Natural killer cell (primary cell): ENCODE measurements around the gene FKBP3. TPM values are rescaled to one million over a fixed set of nuclear protein-coding genes. Genes with fewer than 3 reads are reported as not detected.

Experiments
- ATAC-seq, 3 donors: fragments of 150-1000 bp in 2 of 3; fragments of 200-7000 bp in 1 of 3; cut with Tn5 transposase; 1 replicate in 1 of 3; 2 replicates in 2 of 3; pipeline ENCODE4 v1.10.0; 2021; ENCODE audit warnings: mild to moderate bottlenecking in 2 of 3, moderate library complexity in 2 of 3
- DNase-seq, 2 donors: peaks; one replicate each; pipeline versions ENCODE4 v3.0.0 to v3.0.0-alpha.2; 2013 to 2021; ENCODE audit warnings: mixed read lengths in 1 of 2
- H3K27ac ChIP-seq: one replicate; pipeline ENCODE4 v1.5.1; 2013; ENCODE audit warnings: mild to moderate bottlenecking, low read length
- H3K27me3 ChIP-seq: one replicate; pipeline ENCODE4 v1.6.1; 2013; ENCODE audit warnings: low read length; ENCODE audit not compliant: control insufficient read depth, insufficient read depth
- H3K36me3 ChIP-seq: one replicate; pipeline ENCODE4 v1.6.1; 2013; ENCODE audit warnings: low read length; ENCODE audit not compliant: control insufficient read depth, insufficient read depth
- H3K4me1 ChIP-seq: one replicate; pipeline ENCODE4 v1.6.1; 2013; ENCODE audit warnings: low read length; ENCODE audit not compliant: control insufficient read depth, insufficient read depth
- H3K4me3 ChIP-seq: one replicate; pipeline ENCODE4 v1.5.1; 2013; ENCODE audit warnings: low read length
- H3K9me3 ChIP-seq: one replicate; pipeline ENCODE4 v1.6.1; 2013; ENCODE audit warnings: low read length; ENCODE audit not compliant: control insufficient read depth, insufficient read depth
- H3K27ac Mint-ChIP-seq, 2 donors: one replicate each; pipeline ENCODE4 v1.8.0; 2022; ENCODE audit warnings: mild to moderate bottlenecking in 2 of 2, mixed read lengths in 2 of 2, moderate library complexity in 1 of 2
- H3K27me3 Mint-ChIP-seq, 2 donors: one replicate each; pipeline ENCODE4 v1.8.0; 2022; ENCODE audit warnings: low read depth in 2 of 2, mixed read lengths in 2 of 2
- H3K36me3 Mint-ChIP-seq: one replicate; pipeline ENCODE4 v1.8.0; 2022; ENCODE audit warnings: mixed read lengths
- H3K4me1 Mint-ChIP-seq, 2 donors: one replicate each; pipeline ENCODE4 v1.8.0; 2022; ENCODE audit warnings: mixed read lengths in 2 of 2
- H3K4me3 Mint-ChIP-seq: one replicate; pipeline ENCODE4 v1.8.0; 2022; ENCODE audit warnings: mild to moderate bottlenecking, moderate library complexity, mixed read lengths
- H3K9me3 Mint-ChIP-seq, 2 donors: one replicate each; pipeline ENCODE4 v1.8.0; 2022; ENCODE audit warnings: mixed read lengths in 2 of 2
- WGBS: methylation state at CpG from one replicate; pipeline ENCODE4 v1.1.7; 2013; ENCODE audit warnings: missing lambda C conversion rate; ENCODE audit not compliant: insufficient coverage; 5-methylcytosine and 5-hydroxymethylcytosine counted together
- intact Hi-C: fragments of 100-400 bp; cut with micrococcal nuclease; formaldehyde crosslinking; loops from one replicate; pipeline ENCODE4 v1.14.2; 2022
- total RNA-seq, 4 donors: library from RNA; stranded (reverse); fragments of 120-200 nt in 1 of 4; gene quantifications; one replicate each; pipeline versions ENCODE4 v1.2.3 to v1.2.4, GENCODE V29; 2013 to 2022
- TF ChIP-seq, protein P1 (sequence below): fragments of 200-600 bp; IDR thresholded peaks from one replicate; pipeline ENCODE4 v1.8.0; 2022; ENCODE audit warnings: antibody characterized with exemption

Gene FKBP3
- total RNA-seq, 3 donors from 2014 or later (not counting 1 experiment from before 2014, with no cell fraction given), result 32.2 to 39.7 (median 33.7) TPM

DNA sequence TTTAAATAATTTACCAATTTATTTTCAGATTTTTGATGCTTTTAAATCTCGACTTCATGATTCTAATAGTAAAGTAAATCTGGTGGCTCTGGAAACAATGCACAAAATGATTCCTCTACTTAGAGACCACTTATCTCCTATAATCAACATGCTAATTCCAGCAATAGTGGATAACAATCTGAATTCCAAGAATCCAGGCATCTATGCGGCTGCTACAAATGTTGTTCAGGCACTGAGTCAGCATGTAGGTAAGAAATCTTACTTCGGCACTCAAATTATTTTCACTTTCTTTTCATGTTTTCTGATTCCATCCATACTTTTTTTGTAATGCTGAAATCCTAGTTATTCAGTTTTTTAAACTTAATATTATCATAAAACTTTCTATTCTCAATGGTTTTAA lies 65.9 kb downstream of the FKBP3 start:
- DNase-seq (no peak), ATAC-seq (no peak)
- no peaks in the 10 kb centered on the region for H3K4me1 ChIP-seq
- Mint-ChIP-seq H3K27ac (no peak overlapping the region), H3K27me3 (no peaks in the 10 kb centered on the region), H3K4me1 (no peaks in the 10 kb centered on the region), H3K36me3 (no peaks in the 10 kb centered on the region), H3K4me3 (no peak overlapping the region), H3K9me3 (no peaks in the 10 kb centered on the region)
- H3K27ac ChIP-seq, result no peak overlapping the region
- H3K9me3 ChIP-seq, result no peaks in the 10 kb centered on the region
- intact Hi-C loops, result no loop called here
- no peaks in the 10 kb centered on the region for H3K27me3 ChIP-seq
- no peak overlapping the region for H3K4me3 ChIP-seq
- H3K36me3 ChIP-seq, result peaks cover 2% of the 10 kb centered on the region
- 93% methylated on average over 3 of the region's 3 CpGs for WGBS
- TF ChIP-seq, protein P1, sequence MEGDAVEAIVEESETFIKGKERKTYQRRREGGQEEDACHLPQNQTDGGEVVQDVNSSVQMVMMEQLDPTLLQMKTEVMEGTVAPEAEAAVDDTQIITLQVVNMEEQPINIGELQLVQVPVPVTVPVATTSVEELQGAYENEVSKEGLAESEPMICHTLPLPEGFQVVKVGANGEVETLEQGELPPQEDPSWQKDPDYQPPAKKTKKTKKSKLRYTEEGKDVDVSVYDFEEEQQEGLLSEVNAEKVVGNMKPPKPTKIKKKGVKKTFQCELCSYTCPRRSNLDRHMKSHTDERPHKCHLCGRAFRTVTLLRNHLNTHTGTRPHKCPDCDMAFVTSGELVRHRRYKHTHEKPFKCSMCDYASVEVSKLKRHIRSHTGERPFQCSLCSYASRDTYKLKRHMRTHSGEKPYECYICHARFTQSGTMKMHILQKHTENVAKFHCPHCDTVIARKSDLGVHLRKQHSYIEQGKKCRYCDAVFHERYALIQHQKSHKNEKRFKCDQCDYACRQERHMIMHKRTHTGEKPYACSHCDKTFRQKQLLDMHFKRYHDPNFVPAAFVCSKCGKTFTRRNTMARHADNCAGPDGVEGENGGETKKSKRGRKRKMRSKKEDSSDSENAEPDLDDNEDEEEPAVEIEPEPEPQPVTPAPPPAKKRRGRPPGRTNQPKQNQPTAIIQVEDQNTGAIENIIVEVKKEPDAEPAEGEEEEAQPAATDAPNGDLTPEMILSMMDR, result no peak

GRCh38 chr14:45066667-45067066 lies 67.6 kb downstream of the FKBP3 start:
- Histone ChIP-seq H3K27me3 (no peaks in the 10 kb centered on the region), H3K27ac (no peak overlapping the region), H3K9me3 (no peaks in the 10 kb centered on the region), H3K36me3 (peaks cover 2% of the 10 kb centered on the region), H3K4me1 (no peaks in the 10 kb centered on the region), H3K4me3 (no peak overlapping the region)
- no peak for DNase-seq
- intact Hi-C loops, result no loop called here
- Mint-ChIP-seq H3K27me3 (no peaks in the 10 kb centered on the region), H3K36me3 (no peaks in the 10 kb centered on the region), H3K9me3 (no peaks in the 10 kb centered on the region), H3K27ac (no peak overlapping the region), H3K4me1 (no peaks in the 10 kb centered on the region), H3K4me3 (no peak overlapping the region)
- TF ChIP-seq, protein P1, result no peak
- no peak for ATAC-seq
- 96% methylated on average over 3 of the region's 3 CpGs for WGBS

GRCh38 chr14:45065956-45066355 lies 68.3 kb downstream of the FKBP3 start:
- Histone ChIP-seq H3K27ac (no peak overlapping the region), H3K9me3 (no peaks in the 10 kb centered on the region), H3K27me3 (no peaks in the 10 kb centered on the region), H3K4me3 (no peak overlapping the region), H3K4me1 (no peaks in the 10 kb centered on the region), H3K36me3 (peaks cover 2% of the 10 kb centered on the region)
- H3K9me3 Mint-ChIP-seq, result no peaks in the 10 kb centered on the region
- no peak overlapping the region for H3K4me3 Mint-ChIP-seq
- no peak for DNase-seq
- no peaks in the 10 kb centered on the region for H3K27me3 Mint-ChIP-seq
- TF ChIP-seq, protein P1, result no peak
- H3K27ac Mint-ChIP-seq, result no peak overlapping the region
- intact Hi-C loops, result no loop called here
- H3K4me1 Mint-ChIP-seq, result no peaks in the 10 kb centered on the region
- no peak for ATAC-seq
- no peaks in the 10 kb centered on the region for H3K36me3 Mint-ChIP-seq
- 100% methylated on average over 1 of the region's 2 CpGs for WGBS

Other genes with a start within 250 kb of the FKBP3 start
- gene KLHL28, start 172.5 kb downstream of the FKBP3 start, total RNA-seq, result 10 to 100 TPM; 47.6 to 59.7 (median 56.0) TPM
- 10 to 100 TPM; 17.4 to 21.4 (median 19.6) TPM for gene TOGARAM1, start 172.3 kb downstream of the FKBP3 start, total RNA-seq
- gene PRPF39, start 50.4 kb downstream of the FKBP3 start, total RNA-seq, result 10 to 100 TPM; 49.2 to 61.2 (median 52.5) TPM
- 10 to 100 TPM in 2 of 3 donors, 1 to 10 TPM in 1; 8.3 to 16.9 (median 13.2) TPM for gene FANCM, start 1.4 kb upstream of the FKBP3 start, total RNA-seq
- gene MIS18BP1, start 118.7 kb upstream of the FKBP3 start, total RNA-seq, result 10 to 100 TPM; 60.3 to 70.2 (median 66.3) TPM